ENCODE measurements around the gene SLC49A3.
"Not testable (repeated sequence)": the region's sequence is repeated elsewhere in the genome, so short reads cannot be mapped to it uniquely, and the experiment has no call there.

SLC49A3 gene

GRCh38 chr4:650951-651883, 37.7 kb downstream of the SLC49A3 start:
- no peak for DNase-seq

GRCh38 chr4:650461-650860, 38.5 kb downstream of the SLC49A3 start:
- DNase-seq, result no peak

GRCh38 chr4:649751-650310, 39.1 kb downstream of the SLC49A3 start:
- no peak for DNase-seq

- DNase-seq, result no peak
Observed at GRCh38 chr4:649293-649625, 39.7 kb downstream of the SLC49A3 start.

GRCh38 chr4:648579-649292, 40.2 kb downstream of the SLC49A3 start:
- no peak for DNase-seq

- no peak for DNase-seq
Observed at GRCh38 chr4:647481-647880, 41.5 kb downstream of the SLC49A3 start.

- no peak for DNase-seq
Observed at GRCh38 chr4:646460-646859, 42.5 kb downstream of the SLC49A3 start.

GRCh38 chr4:642366-642765, 46.6 kb downstream of the SLC49A3 start:
- DNase-seq, result not testable (repeated sequence)

- DNase-seq, result no peak
Observed at GRCh38 chr4:637536-638280, 51.2 kb downstream of the SLC49A3 start.

- DNase-seq, result no peak
Observed at GRCh38 chr4:636628-637159, 52.3 kb downstream of the SLC49A3 start.

GRCh38 chr4:635851-636627, 52.9 kb downstream of the SLC49A3 start:
- no peak for DNase-seq

GRCh38 chr4:635066-635835, 53.7 kb downstream of the SLC49A3 start:
- DNase-seq, result not testable (repeated sequence)

- DNase-seq, result no peak
Observed at GRCh38 chr4:634599-634985, 54.4 kb downstream of the SLC49A3 start.

- DNase-seq, result no peak
Observed at GRCh38 chr4:633976-634598, 54.9 kb downstream of the SLC49A3 start.

- DNase-seq, result no peak
Observed at GRCh38 chr4:633406-633805, 55.5 kb downstream of the SLC49A3 start.

- no peak for DNase-seq
Observed at GRCh38 chr4:632926-633325, 56.0 kb downstream of the SLC49A3 start.

- DNase-seq, result no peak
Observed at GRCh38 chr4:632196-632790, 56.7 kb downstream of the SLC49A3 start.
